HK-2 (cell line): ENCODE measurements around the gene IFITM2.
"Not testable (repeated sequence)": the region's sequence is repeated elsewhere in the genome, so short reads cannot be mapped to it uniquely, and the experiment has no call there.

ENCODE experiments used
- DNase-seq: peaks from one replicate; pipeline ENCODE4 v3.0.0-alpha.2; 2018; ENCODE audit not compliant: unreplicated experiment

The IFITM2 gene

GRCh38 chr11:325796-326591 lies 18.4 kb downstream of the IFITM2 start:
- DNase-seq, result no peak

GRCh38 chr11:326592-326841 lies 18.9 kb downstream of the IFITM2 start:
- DNase-seq, result no peak

- no peak for DNase-seq
These were observed 19.4 kb downstream of the IFITM2 start for GRCh38 chr11:326842-327580.

- no peak for DNase-seq
These were observed 19.9 kb downstream of the IFITM2 start for GRCh38 chr11:327581-327923.

- no peak for DNase-seq
These were observed 20.4 kb downstream of the IFITM2 start for GRCh38 chr11:328012-328411.

- DNase-seq, result not testable (repeated sequence)
These were observed 21.0 kb downstream of the IFITM2 start for GRCh38 chr11:328516-329100.

GRCh38 chr11:329886-330253 lies 22.3 kb downstream of the IFITM2 start:
- DNase-seq, result no peak

GRCh38 chr11:330307-330693 lies 22.7 kb downstream of the IFITM2 start:
- no peak for DNase-seq

- no peak for DNase-seq
These were observed 23.2 kb downstream of the IFITM2 start for GRCh38 chr11:330694-331357.

GRCh38 chr11:331358-332060 lies 23.9 kb downstream of the IFITM2 start:
- no peak for DNase-seq

- no peak for DNase-seq
These were observed 25.2 kb downstream of the IFITM2 start for GRCh38 chr11:332651-333480.

- DNase-seq, result not testable (repeated sequence)
These were observed 26.1 kb downstream of the IFITM2 start for GRCh38 chr11:333616-334263.

GRCh38 chr11:334264-334994 lies 26.8 kb downstream of the IFITM2 start:
- DNase-seq, result no peak

- no peak for DNase-seq
These were observed 28.4 kb downstream of the IFITM2 start for GRCh38 chr11:335779-336658.

- DNase-seq, result no peak
These were observed 29.1 kb downstream of the IFITM2 start for GRCh38 chr11:336659-337198.

GRCh38 chr11:337711-338110 lies 30.1 kb downstream of the IFITM2 start:
- DNase-seq, result no peak

GRCh38 chr11:339963-340362 lies 32.3 kb downstream of the IFITM2 start:
- DNase-seq, result no peak
